Stimulated activated CD4-positive, alpha-beta T cell treated with anti-CD3 and anti-CD28 coated beads, Interleukin-15, amount 100 ng/mL, for 48 hours (primary cell): Measurements from ENCODE around the gene PLSCR2.
A peak's percentile ranks its signal among the peaks of the same experiment; 100 is the strongest.
"Not testable (repeated sequence)": the region's sequence is repeated elsewhere in the genome, so short reads cannot be mapped to it uniquely, and the experiment has no call there.

Experiments
- DNase-seq, 2 donors: peaks; one replicate each; pipeline ENCODE4 v3.0.0-alpha.2; 2020; ENCODE audit warnings: low read depth in 2 of 2

PLSCR2 gene, protein sequence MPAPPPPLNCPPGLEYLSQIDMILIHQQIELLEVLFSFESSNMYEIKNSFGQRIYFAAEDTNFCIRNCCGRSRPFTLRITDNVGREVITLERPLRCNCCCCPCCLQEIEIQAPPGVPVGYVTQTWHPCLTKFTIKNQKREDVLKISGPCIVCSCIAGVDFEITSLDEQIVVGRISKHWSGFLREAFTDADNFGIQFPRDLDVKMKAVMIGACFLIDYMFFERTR

DNA sequence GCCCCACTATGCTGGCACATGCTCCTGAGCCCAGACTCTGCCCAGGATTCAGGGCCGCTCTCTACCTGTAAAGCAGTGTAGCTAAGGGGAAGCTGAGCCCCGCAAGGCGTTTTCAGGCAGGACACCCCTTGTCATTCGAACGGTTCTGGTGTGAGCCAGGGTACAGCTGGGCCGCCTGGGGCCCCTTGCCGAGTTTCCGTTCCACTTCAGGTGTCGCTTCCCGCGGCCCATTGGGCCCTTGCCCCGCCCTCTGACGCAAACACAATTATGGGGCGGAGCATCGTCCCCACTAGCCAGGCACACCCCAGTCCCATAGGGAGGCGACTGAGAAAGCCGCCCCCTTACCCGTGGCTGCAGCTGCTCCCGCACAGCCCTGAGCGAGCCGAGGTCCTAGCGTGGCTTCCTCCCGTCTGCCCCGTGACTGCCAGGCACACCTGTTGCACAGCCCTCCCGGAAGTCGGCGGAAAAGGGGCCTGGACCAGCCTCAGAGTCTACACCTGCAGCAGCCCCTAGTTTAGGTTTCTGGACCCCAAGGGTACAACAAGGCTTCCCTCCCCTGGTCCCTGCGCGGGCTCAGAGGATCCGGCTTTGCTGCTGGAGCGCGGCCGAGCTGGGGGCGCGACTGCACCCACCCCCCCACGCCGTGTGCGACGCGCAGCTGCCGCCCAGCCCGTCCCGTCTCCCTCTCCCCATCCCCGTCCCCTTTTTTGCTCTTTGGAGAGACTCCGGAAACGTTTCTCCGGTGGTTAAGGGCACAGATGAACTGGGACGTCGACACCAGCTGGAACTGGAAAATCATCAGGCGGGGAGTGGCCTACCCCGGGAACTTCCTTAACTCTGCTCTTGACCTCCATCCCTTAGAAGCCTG lies at the start of gene PLSCR2:
Gene PLSCR2 (minus strand): TSS at position 412 of the 868 bp plus-strand sequence. CDS start 9,657 bp downstream, outside the sequence.
- peak; percentile 30 to 62 for DNase-seq

GRCh38 chr3:146517684-146518435 lies 48.5 kb upstream of the PLSCR2 start:
- DNase-seq, result no peak

- DNase-seq, result no peak
These were observed 44.2 kb upstream of the PLSCR2 start for GRCh38 chr3:146513386-146514051.

- DNase-seq, result no peak
These were observed 42.2 kb upstream of the PLSCR2 start for GRCh38 chr3:146511402-146512134.

- no peak for DNase-seq
These were observed 38.2 kb upstream of the PLSCR2 start for GRCh38 chr3:146507331-146508120.

GRCh38 chr3:146505516-146505915 lies 36.2 kb upstream of the PLSCR2 start:
- DNase-seq, result no peak

- no peak for DNase-seq
These were observed 35.3 kb upstream of the PLSCR2 start for GRCh38 chr3:146504498-146505197.

DNA sequence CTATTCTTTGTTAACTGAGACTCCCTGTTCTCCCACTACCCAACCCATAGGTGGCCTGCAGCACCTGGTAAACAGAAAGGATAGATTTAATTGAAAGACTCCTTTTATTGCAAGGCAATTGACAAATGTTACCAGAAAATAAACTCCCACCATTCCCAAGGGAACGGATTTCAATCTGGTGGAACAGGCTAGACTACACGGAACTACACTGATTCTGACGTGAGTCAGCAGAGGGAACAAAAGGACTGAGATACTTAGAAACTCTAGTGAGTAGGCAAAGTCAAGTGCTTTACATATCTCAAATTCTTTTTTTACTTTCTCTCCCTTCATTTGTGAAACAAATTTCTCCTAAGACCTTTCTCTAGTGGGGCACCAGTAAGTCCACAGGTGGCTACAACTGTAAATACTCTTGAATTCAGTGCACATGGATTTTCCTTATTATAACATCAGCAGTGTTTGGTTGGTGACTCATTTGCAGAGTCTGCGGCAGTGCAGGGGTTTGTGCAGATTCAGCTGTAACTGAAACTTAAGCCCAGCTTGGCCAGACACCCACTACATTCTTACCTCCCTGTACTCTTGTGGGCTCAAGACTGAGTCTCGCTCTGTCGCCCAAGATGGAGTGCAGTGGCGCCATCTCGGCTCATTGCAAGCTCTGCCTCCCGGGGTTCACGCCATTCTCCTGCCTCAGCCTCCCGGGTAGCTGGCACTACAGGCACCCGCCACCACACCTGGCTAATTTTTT lies 34.3 kb upstream of the PLSCR2 start:
- DNase-seq, result peak in 1 of 2 donors; percentile 4

- DNase-seq, result no peak
These were observed 33.6 kb upstream of the PLSCR2 start for GRCh38 chr3:146502887-146503460.

- DNase-seq, result no peak
These were observed 32.4 kb upstream of the PLSCR2 start for GRCh38 chr3:146501752-146502151.

- DNase-seq, result no peak
These were observed 30.3 kb upstream of the PLSCR2 start for GRCh38 chr3:146499701-146500100.

DNA sequence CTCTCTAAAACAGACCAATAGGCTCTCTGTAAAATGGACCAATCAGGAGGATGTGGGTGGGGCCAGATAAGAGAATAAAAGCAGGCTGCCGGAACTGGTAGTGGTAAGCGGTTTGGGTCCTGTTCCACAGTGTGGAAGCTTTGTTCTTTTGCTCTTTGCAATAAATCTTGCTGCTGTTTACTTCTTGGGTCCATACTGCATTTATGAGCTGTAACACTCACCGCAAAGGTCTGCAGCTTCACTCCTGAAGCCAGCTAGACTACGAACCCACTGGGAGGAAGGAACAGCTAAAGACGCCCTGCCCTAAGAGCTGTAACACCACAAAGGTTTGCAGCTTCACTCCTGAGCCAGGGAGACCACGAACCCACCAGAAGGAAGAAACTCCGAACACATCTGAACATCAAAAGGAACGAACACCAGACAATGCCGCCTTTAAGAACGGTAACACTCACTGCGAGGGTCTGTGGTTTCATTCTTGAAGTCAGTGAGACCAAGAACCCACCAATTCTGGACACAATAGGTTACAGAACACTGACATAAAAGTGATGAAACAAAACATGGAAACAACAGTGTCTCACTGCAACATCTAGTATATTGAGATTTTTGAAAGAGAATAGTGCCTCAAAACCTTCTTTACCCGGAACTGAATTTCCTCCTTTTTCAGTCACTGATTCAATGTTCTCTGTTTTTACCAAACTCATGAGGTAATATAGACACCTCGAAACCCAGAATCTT lies 28.8 kb upstream of the PLSCR2 start:
- DNase-seq, result peak in 1 of 2 donors; percentile 33

- not testable (repeated sequence) for DNase-seq
These were observed 27.9 kb upstream of the PLSCR2 start for GRCh38 chr3:146497145-146497843.

- DNase-seq, result no peak
These were observed 27.4 kb upstream of the PLSCR2 start for GRCh38 chr3:146496726-146497125.

DNA sequence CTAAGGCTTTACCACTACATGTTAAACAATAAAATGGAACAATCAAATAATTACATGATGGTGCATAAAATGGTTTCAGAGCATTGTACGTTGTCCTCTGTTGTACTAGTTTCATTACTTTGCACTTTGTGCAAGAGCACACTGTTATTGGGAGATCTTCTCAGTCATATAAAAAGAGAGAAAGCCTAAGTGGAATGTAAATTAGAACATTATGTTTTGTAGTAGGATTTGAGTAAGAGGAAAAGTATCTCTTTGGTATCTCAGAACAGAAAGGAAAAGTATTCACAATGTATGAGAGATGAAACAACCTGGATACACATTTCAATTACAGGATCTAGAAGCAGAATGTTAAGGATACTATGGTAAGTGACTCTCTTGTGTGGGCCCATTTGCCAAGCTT lies 26.9 kb upstream of the PLSCR2 start:
- DNase-seq, result no peak

- DNase-seq, result no peak
These were observed 24.4 kb upstream of the PLSCR2 start for GRCh38 chr3:146493761-146494160.

GRCh38 chr3:146493221-146493620 lies 23.9 kb upstream of the PLSCR2 start:
- DNase-seq, result no peak
